H9 (cell line): Measurements from ENCODE around the gene AMH. TPM values are rescaled to one million over a fixed set of nuclear protein-coding genes. Genes with fewer than 3 reads are reported as not detected.

Source experiments
- DNase-seq: peaks from one replicate; pipeline ENCODE4 v3.0.0-alpha.2; 2017
- H2AFZ ChIP-seq: one replicate; pipeline ENCODE4 v1.6.1; 2013; ENCODE audit warnings: mild to moderate bottlenecking, low read length, control low read depth, moderate library complexity
- H2AK5ac ChIP-seq: 2 replicates; pipeline ENCODE4 v1.6.1; 2013; ENCODE audit warnings: low read length, control low read depth, mixed read lengths; ENCODE audit not compliant: insufficient read length
- H2BK120ac ChIP-seq: one replicate; pipeline ENCODE4 v1.6.1; 2013; ENCODE audit warnings: low read depth, mild to moderate bottlenecking, low read length, control low read depth, inconsistent platforms; ENCODE audit not compliant: poor library complexity, severe bottlenecking
- H2BK12ac ChIP-seq: 2 replicates; pipeline ENCODE4 v1.6.1; 2013; ENCODE audit warnings: low read length, control low read depth, mixed read lengths, low read depth; ENCODE audit not compliant: insufficient read length
- H2BK15ac ChIP-seq: 2 replicates; pipeline ENCODE4 v1.6.1; 2013; ENCODE audit warnings: low read depth, low read length, control low read depth
- H2BK20ac ChIP-seq: one replicate; pipeline ENCODE4 v1.6.1; 2013; ENCODE audit warnings: low read depth, mild to moderate bottlenecking, low read length, control low read depth, inconsistent platforms; ENCODE audit not compliant: poor library complexity, severe bottlenecking
- H2BK5ac ChIP-seq: 2 replicates; pipeline ENCODE4 v1.6.1; 2013; ENCODE audit warnings: low read length, control low read depth, mixed read lengths; ENCODE audit not compliant: insufficient read length
- H3K14ac ChIP-seq: 2 replicates; pipeline ENCODE4 v1.6.1; 2013; ENCODE audit warnings: low read length, control low read depth; ENCODE audit not compliant: insufficient read depth
- H3K18ac ChIP-seq: 2 replicates; pipeline ENCODE4 v1.6.1; 2013; ENCODE audit warnings: low read depth, mild to moderate bottlenecking, mixed read lengths, low read length, control low read depth; ENCODE audit not compliant: insufficient read length
- H3K23ac ChIP-seq: 2 replicates; pipeline ENCODE4 v1.6.1; 2013; ENCODE audit warnings: low read length, control low read depth, mixed read lengths, low read depth; ENCODE audit not compliant: insufficient read length
- H3K23me2 ChIP-seq: 2 replicates; pipeline ENCODE4 v1.6.1; 2013; ENCODE audit warnings: low read depth, mild to moderate bottlenecking, mixed read lengths, low read length, control low read depth; ENCODE audit not compliant: insufficient read length, poor library complexity, severe bottlenecking
- H3K27ac ChIP-seq: 2 replicates; pipeline ENCODE4 v1.5.1; 2013; ENCODE audit warnings: low read length, control low read depth, mixed read lengths, low read depth; ENCODE audit not compliant: insufficient read length
- H3K27me3 ChIP-seq: 2 replicates; pipeline ENCODE4 v1.6.1; 2013; ENCODE audit warnings: low read length, control low read depth, inconsistent platforms; ENCODE audit not compliant: insufficient read depth
- H3K4ac ChIP-seq: 2 replicates; pipeline ENCODE4 v1.6.1; 2013; ENCODE audit warnings: low read depth, mild to moderate bottlenecking, control low read depth, inconsistent platforms, low read length, moderate library complexity
- H3K4me1 ChIP-seq: 2 replicates; pipeline ENCODE4 v1.6.1; 2013; ENCODE audit warnings: low read length, control low read depth, inconsistent platforms; ENCODE audit not compliant: insufficient read depth
- H3K4me2 ChIP-seq: 2 replicates; pipeline ENCODE4 v1.6.1; 2013; ENCODE audit warnings: low read length, control low read depth, mixed read lengths; ENCODE audit not compliant: insufficient read length, insufficient read depth
- H3K56ac ChIP-seq: 2 replicates; pipeline ENCODE4 v1.6.1; 2013; ENCODE audit warnings: low read depth, mild to moderate bottlenecking, mixed read lengths, low read length, control low read depth; ENCODE audit not compliant: insufficient read length
- H3K79me1 ChIP-seq: 2 replicates; pipeline ENCODE4 v1.6.1; 2013; ENCODE audit warnings: low read depth, mild to moderate bottlenecking, moderate library complexity, low read length, control low read depth, inconsistent platforms; ENCODE audit not compliant: insufficient read depth, poor library complexity, severe bottlenecking
- H3K79me2 ChIP-seq: 2 replicates; pipeline ENCODE4 v1.6.1; 2013; ENCODE audit warnings: low read length, control low read depth, inconsistent platforms; ENCODE audit not compliant: insufficient read depth
- H3K9ac ChIP-seq: 2 replicates; pipeline ENCODE4 v1.6.1; 2013; ENCODE audit warnings: low read length, control low read depth, mixed read lengths; ENCODE audit not compliant: insufficient read length; ENCODE audit errors: extremely low read depth
- H3K9me3 ChIP-seq: one replicate; pipeline ENCODE4 v1.6.1; 2013; ENCODE audit warnings: low read depth, low read length, inconsistent platforms; ENCODE audit not compliant: control insufficient read depth
- H3T11ph ChIP-seq: one replicate; pipeline ENCODE4 v1.6.1; 2013; ENCODE audit warnings: mild to moderate bottlenecking, low read length, control low read depth, inconsistent platforms
- H4K20me1 ChIP-seq: one replicate; pipeline ENCODE4 v1.6.1; 2013; ENCODE audit not compliant: control insufficient read depth, insufficient read length, insufficient read depth
- H4K5ac ChIP-seq: 2 replicates; pipeline ENCODE4 v1.6.1; 2013; ENCODE audit warnings: low read depth, mild to moderate bottlenecking, mixed read lengths, low read length, control low read depth; ENCODE audit not compliant: insufficient read length
- H4K8ac ChIP-seq: replicated peaks from 2 replicates; pipeline ENCODE4 v1.6.1; 2013; ENCODE audit warnings: low read length, control low read depth, mixed read lengths, low read depth; ENCODE audit not compliant: insufficient read length
- H4K91ac ChIP-seq: 2 replicates; pipeline ENCODE4 v1.6.1; 2013; ENCODE audit warnings: low read depth, mild to moderate bottlenecking, moderate library complexity, mixed read lengths, low read length, control low read depth; ENCODE audit not compliant: insufficient read length
- H3K27ac Mint-ChIP-seq, 3 experiments: 2 replicates in 2 of 3; 3 replicates in 1 of 3; pipeline ENCODE4 v1.8.0; 2020 to 2021; ENCODE audit warnings: mixed read lengths in 3 of 3, mild to moderate bottlenecking in 1 of 3, moderate library complexity in 1 of 3
- H3K27me3 Mint-ChIP-seq: 2 replicates; pipeline ENCODE4 v1.8.0; 2021; ENCODE audit warnings: low read depth, mild to moderate bottlenecking, moderate library complexity, mixed read lengths
- H3K36me3 Mint-ChIP-seq, 3 experiments: 2 replicates in 2 of 3; 3 replicates in 1 of 3; pipeline ENCODE4 v1.8.0; 2020 to 2021; ENCODE audit warnings: low read depth in 3 of 3, mixed read lengths in 3 of 3; ENCODE audit not compliant: insufficient read depth in 1 of 3
- H3K4me1 Mint-ChIP-seq, 2 experiments: 2 replicates each; pipeline ENCODE4 v1.8.0; 2020; ENCODE audit warnings: mixed read lengths in 2 of 2
- H3K4me3 Mint-ChIP-seq, 2 experiments: 2 replicates in 1 of 2; 3 replicates in 1 of 2; pipeline ENCODE4 v1.8.0; 2020 to 2021; ENCODE audit warnings: mild to moderate bottlenecking in 2 of 2, mixed read lengths in 2 of 2, moderate library complexity in 1 of 2
- H3K9me3 Mint-ChIP-seq, 2 experiments: 2 replicates in 1 of 2; 3 replicates in 1 of 2; pipeline ENCODE4 v1.8.0; 2020; ENCODE audit warnings: mild to moderate bottlenecking in 2 of 2, mixed read lengths in 2 of 2, moderate library complexity in 1 of 2
- CTCF ChIP-seq: fragments of 200-600 bp; sonication (generic); conservative IDR thresholded peaks from 3 replicates; pipeline ENCODE4 v1.8.0; 2021; ENCODE audit warnings: antibody characterized with exemption, mild to moderate bottlenecking
- WGBS: extraction: QIAGEN DNeasy Blood & Tissue Kit; methylation state at CpG from one replicate; pipeline ENCODE4 v1.1.7; 2013; ENCODE audit warnings: missing lambda C conversion rate, low lambda C conversion rate, mixed read lengths; ENCODE audit not compliant: insufficient read length; ENCODE audit errors: extremely low coverage; 5-methylcytosine and 5-hydroxymethylcytosine counted together
- total RNA-seq: library from RNA; stranded (reverse); gene quantifications from 2 replicates; pipeline ENCODE4 v1.2.1, GENCODE V29; 2021

Gene AMH
- total RNA-seq, 1 experiment from 2014 or later, result 70.7 TPM

- H3K14ac ChIP-seq, result no peak overlapping the region
- H3K79me2 ChIP-seq, result no peaks in the 10 kb centered on the region
- WGBS, result no CpG with 5 or more reads among the region's 31 CpGs
- no peak overlapping the region for H3K23ac ChIP-seq
- no peak overlapping the region for H2BK15ac ChIP-seq
- H3K4me2 ChIP-seq, result no peak overlapping the region
- H3K9me3 Mint-ChIP-seq, result no peaks in the 10 kb centered on the region
- no peak overlapping the region for H3K27ac ChIP-seq
- H3K23me2 ChIP-seq, result no peaks in the 10 kb centered on the region
- no peak overlapping the region for H3K9ac ChIP-seq
- H3K9me3 ChIP-seq, result no peaks in the 10 kb centered on the region
- H3K4me1 Mint-ChIP-seq, result no peaks in the 10 kb centered on the region
- no peak overlapping the region for H2BK20ac ChIP-seq
- H4K91ac ChIP-seq, result no peak overlapping the region
- H3K36me3 Mint-ChIP-seq, result peaks cover 32 to 79% (median 77%) of the 10 kb centered on the region in 3 experiments; a peak in 6 of 7 replicates
- peak; percentile 73 for DNase-seq
- no peak overlapping the region for H2BK5ac ChIP-seq
- H3K27me3 ChIP-seq, result no peaks in the 10 kb centered on the region
- H3K4me3 Mint-ChIP-seq, result no peak overlapping the region
- no peaks in the 10 kb centered on the region; the same call in 1 of the 2 replicates for H3K27me3 Mint-ChIP-seq
- peak overlapping the region in 2 of 3 experiments; percentile 53 to 88; a peak in 2 of 7 replicates for H3K27ac Mint-ChIP-seq
- no peak overlapping the region for H3K18ac ChIP-seq
- no peak overlapping the region for H2BK12ac ChIP-seq
- H3K56ac ChIP-seq, result no peak overlapping the region
- no peak overlapping the region for H4K8ac ChIP-seq
- no peaks in the 10 kb centered on the region for H3K4me1 ChIP-seq
- no peaks in the 10 kb centered on the region for H3K79me1 ChIP-seq
- no peak overlapping the region for H2BK120ac ChIP-seq
- no peak overlapping the region for H2AFZ ChIP-seq
- H4K20me1 ChIP-seq, result no peaks in the 10 kb centered on the region
- no peak for TF ChIP-seq CTCF
- no peak overlapping the region for H4K5ac ChIP-seq
- H3T11ph ChIP-seq, result no peak overlapping the region
- no peak overlapping the region for H2AK5ac ChIP-seq
- no peak overlapping the region for H3K4ac ChIP-seq
Measured at GRCh38 chr19:2215281-2215751, 33.8 kb upstream of the AMH start.
